NT2/D1 (cell line): ENCODE results near the gene KATNA1.

Source experiments
- SUZ12 ChIP-seq: IDR thresholded peaks from 2 replicates; pipeline ENCODE4 v1.6.1; 2011; ENCODE audit not compliant: insufficient read length, insufficient read depth; ENCODE audit errors: extremely low read depth
- YY1 ChIP-seq: IDR thresholded peaks from 2 replicates; pipeline ENCODE4 v1.6.1; 2011; ENCODE audit not compliant: insufficient read length, insufficient read depth
- ZNF274 ChIP-seq: IDR thresholded peaks from 2 replicates; pipeline ENCODE4 v1.6.1; 2011; ENCODE audit warnings: mild to moderate bottlenecking, low read depth, low read length

- TF ChIP-seq ZNF274: no peak
- no peak for TF ChIP-seq YY1
- no peak for TF ChIP-seq SUZ12
These were observed 87.8 kb downstream of the KATNA1 start for GRCh38 chr6:149560736-149561135.
